H9 (cell line): ENCODE measurements around the gene POU3F4. TPM values are rescaled to one million over a fixed set of nuclear protein-coding genes. Genes with fewer than 3 reads are reported as not detected.

Source experiments
- DNase-seq: peaks from one replicate; pipeline ENCODE4 v3.0.0-alpha.2; 2017
- H2AFZ ChIP-seq: one replicate; pipeline ENCODE4 v1.6.1; 2013; ENCODE audit warnings: mild to moderate bottlenecking, low read length, control low read depth, moderate library complexity
- H2AK5ac ChIP-seq: 2 replicates; pipeline ENCODE4 v1.6.1; 2013; ENCODE audit warnings: low read length, control low read depth, mixed read lengths; ENCODE audit not compliant: insufficient read length
- H2BK120ac ChIP-seq: one replicate; pipeline ENCODE4 v1.6.1; 2013; ENCODE audit warnings: low read depth, mild to moderate bottlenecking, low read length, control low read depth, inconsistent platforms; ENCODE audit not compliant: poor library complexity, severe bottlenecking
- H2BK12ac ChIP-seq: 2 replicates; pipeline ENCODE4 v1.6.1; 2013; ENCODE audit warnings: low read length, control low read depth, mixed read lengths, low read depth; ENCODE audit not compliant: insufficient read length
- H2BK15ac ChIP-seq: 2 replicates; pipeline ENCODE4 v1.6.1; 2013; ENCODE audit warnings: low read depth, low read length, control low read depth
- H2BK20ac ChIP-seq: one replicate; pipeline ENCODE4 v1.6.1; 2013; ENCODE audit warnings: low read depth, mild to moderate bottlenecking, low read length, control low read depth, inconsistent platforms; ENCODE audit not compliant: poor library complexity, severe bottlenecking
- H2BK5ac ChIP-seq: 2 replicates; pipeline ENCODE4 v1.6.1; 2013; ENCODE audit warnings: low read length, control low read depth, mixed read lengths; ENCODE audit not compliant: insufficient read length
- H3K14ac ChIP-seq: 2 replicates; pipeline ENCODE4 v1.6.1; 2013; ENCODE audit warnings: low read length, control low read depth; ENCODE audit not compliant: insufficient read depth
- H3K18ac ChIP-seq: 2 replicates; pipeline ENCODE4 v1.6.1; 2013; ENCODE audit warnings: low read depth, mild to moderate bottlenecking, mixed read lengths, low read length, control low read depth; ENCODE audit not compliant: insufficient read length
- H3K23ac ChIP-seq: 2 replicates; pipeline ENCODE4 v1.6.1; 2013; ENCODE audit warnings: low read length, control low read depth, mixed read lengths, low read depth; ENCODE audit not compliant: insufficient read length
- H3K23me2 ChIP-seq: 2 replicates; pipeline ENCODE4 v1.6.1; 2013; ENCODE audit warnings: low read depth, mild to moderate bottlenecking, mixed read lengths, low read length, control low read depth; ENCODE audit not compliant: insufficient read length, poor library complexity, severe bottlenecking
- H3K27ac ChIP-seq: 2 replicates; pipeline ENCODE4 v1.5.1; 2013; ENCODE audit warnings: low read length, control low read depth, mixed read lengths, low read depth; ENCODE audit not compliant: insufficient read length
- H3K27me3 ChIP-seq: 2 replicates; pipeline ENCODE4 v1.6.1; 2013; ENCODE audit warnings: low read length, control low read depth, inconsistent platforms; ENCODE audit not compliant: insufficient read depth
- H3K4ac ChIP-seq: 2 replicates; pipeline ENCODE4 v1.6.1; 2013; ENCODE audit warnings: low read depth, mild to moderate bottlenecking, control low read depth, inconsistent platforms, low read length, moderate library complexity
- H3K4me1 ChIP-seq: 2 replicates; pipeline ENCODE4 v1.6.1; 2013; ENCODE audit warnings: low read length, control low read depth, inconsistent platforms; ENCODE audit not compliant: insufficient read depth
- H3K4me2 ChIP-seq: 2 replicates; pipeline ENCODE4 v1.6.1; 2013; ENCODE audit warnings: low read length, control low read depth, mixed read lengths; ENCODE audit not compliant: insufficient read length, insufficient read depth
- H3K56ac ChIP-seq: 2 replicates; pipeline ENCODE4 v1.6.1; 2013; ENCODE audit warnings: low read depth, mild to moderate bottlenecking, mixed read lengths, low read length, control low read depth; ENCODE audit not compliant: insufficient read length
- H3K79me1 ChIP-seq: 2 replicates; pipeline ENCODE4 v1.6.1; 2013; ENCODE audit warnings: low read depth, mild to moderate bottlenecking, moderate library complexity, low read length, control low read depth, inconsistent platforms; ENCODE audit not compliant: insufficient read depth, poor library complexity, severe bottlenecking
- H3K79me2 ChIP-seq: 2 replicates; pipeline ENCODE4 v1.6.1; 2013; ENCODE audit warnings: low read length, control low read depth, inconsistent platforms; ENCODE audit not compliant: insufficient read depth
- H3K9ac ChIP-seq: 2 replicates; pipeline ENCODE4 v1.6.1; 2013; ENCODE audit warnings: low read length, control low read depth, mixed read lengths; ENCODE audit not compliant: insufficient read length; ENCODE audit errors: extremely low read depth
- H3K9me3 ChIP-seq: one replicate; pipeline ENCODE4 v1.6.1; 2013; ENCODE audit warnings: low read depth, low read length, inconsistent platforms; ENCODE audit not compliant: control insufficient read depth
- H3T11ph ChIP-seq: one replicate; pipeline ENCODE4 v1.6.1; 2013; ENCODE audit warnings: mild to moderate bottlenecking, low read length, control low read depth, inconsistent platforms
- H4K20me1 ChIP-seq: one replicate; pipeline ENCODE4 v1.6.1; 2013; ENCODE audit not compliant: control insufficient read depth, insufficient read length, insufficient read depth
- H4K5ac ChIP-seq: 2 replicates; pipeline ENCODE4 v1.6.1; 2013; ENCODE audit warnings: low read depth, mild to moderate bottlenecking, mixed read lengths, low read length, control low read depth; ENCODE audit not compliant: insufficient read length
- H4K8ac ChIP-seq: replicated peaks from 2 replicates; pipeline ENCODE4 v1.6.1; 2013; ENCODE audit warnings: low read length, control low read depth, mixed read lengths, low read depth; ENCODE audit not compliant: insufficient read length
- H4K91ac ChIP-seq: 2 replicates; pipeline ENCODE4 v1.6.1; 2013; ENCODE audit warnings: low read depth, mild to moderate bottlenecking, moderate library complexity, mixed read lengths, low read length, control low read depth; ENCODE audit not compliant: insufficient read length
- H3K27ac Mint-ChIP-seq, 3 experiments: 2 replicates in 2 of 3; 3 replicates in 1 of 3; pipeline ENCODE4 v1.8.0; 2020 to 2021; ENCODE audit warnings: mixed read lengths in 3 of 3, mild to moderate bottlenecking in 1 of 3, moderate library complexity in 1 of 3
- H3K27me3 Mint-ChIP-seq: 2 replicates; pipeline ENCODE4 v1.8.0; 2021; ENCODE audit warnings: low read depth, mild to moderate bottlenecking, moderate library complexity, mixed read lengths
- H3K36me3 Mint-ChIP-seq, 3 experiments: 2 replicates in 2 of 3; 3 replicates in 1 of 3; pipeline ENCODE4 v1.8.0; 2020 to 2021; ENCODE audit warnings: low read depth in 3 of 3, mixed read lengths in 3 of 3; ENCODE audit not compliant: insufficient read depth in 1 of 3
- H3K4me1 Mint-ChIP-seq, 2 experiments: 2 replicates each; pipeline ENCODE4 v1.8.0; 2020; ENCODE audit warnings: mixed read lengths in 2 of 2
- H3K4me3 Mint-ChIP-seq, 2 experiments: 2 replicates in 1 of 2; 3 replicates in 1 of 2; pipeline ENCODE4 v1.8.0; 2020 to 2021; ENCODE audit warnings: mild to moderate bottlenecking in 2 of 2, mixed read lengths in 2 of 2, moderate library complexity in 1 of 2
- H3K9me3 Mint-ChIP-seq, 2 experiments: 2 replicates in 1 of 2; 3 replicates in 1 of 2; pipeline ENCODE4 v1.8.0; 2020; ENCODE audit warnings: mild to moderate bottlenecking in 2 of 2, mixed read lengths in 2 of 2, moderate library complexity in 1 of 2
- CTCF ChIP-seq: fragments of 200-600 bp; sonication (generic); conservative IDR thresholded peaks from 3 replicates; pipeline ENCODE4 v1.8.0; 2021; ENCODE audit warnings: antibody characterized with exemption, mild to moderate bottlenecking
- WGBS: extraction: QIAGEN DNeasy Blood & Tissue Kit; methylation state at CpG from one replicate; pipeline ENCODE4 v1.1.7; 2013; ENCODE audit warnings: missing lambda C conversion rate, low lambda C conversion rate, mixed read lengths; ENCODE audit not compliant: insufficient read length; ENCODE audit errors: extremely low coverage; 5-methylcytosine and 5-hydroxymethylcytosine counted together
- total RNA-seq: library from RNA; stranded (reverse); gene quantifications from 2 replicates; pipeline ENCODE4 v1.2.1, GENCODE V29; 2021

The POU3F4 gene
- total RNA-seq, 1 experiment from 2014 or later: 0.35 TPM

GRCh38 chrX:83535417-83536196 lies 27.5 kb downstream of the POU3F4 start:
- no peaks in the 10 kb centered on the region; a peak in 2 of 7 replicates for H3K36me3 Mint-ChIP-seq
- H3K4me3 Mint-ChIP-seq: no peak overlapping the region
- Histone ChIP-seq H3T11ph (no peak overlapping the region), H2BK15ac (no peak overlapping the region), H2BK5ac (no peak overlapping the region), H2AFZ (no peak overlapping the region), H2AK5ac (no peak overlapping the region), H3K79me2 (no peaks in the 10 kb centered on the region), H4K20me1 (no peaks in the 10 kb centered on the region), H3K18ac (no peak overlapping the region), H3K56ac (no peak overlapping the region), H3K27ac (no peak overlapping the region), H4K8ac (no peak overlapping the region), H3K4me2 (no peak overlapping the region), H2BK120ac (no peak overlapping the region), H2BK12ac (no peak overlapping the region), H3K23ac (no peak overlapping the region), H3K23me2 (no peaks in the 10 kb centered on the region), H2BK20ac (no peak overlapping the region), H3K4me1 (no peaks in the 10 kb centered on the region), H3K14ac (no peak overlapping the region), H3K9ac (no peak overlapping the region), H4K91ac (no peak overlapping the region), H3K9me3 (peaks cover 58% of the 10 kb centered on the region), H4K5ac (no peak overlapping the region), H3K79me1 (no peaks in the 10 kb centered on the region), H3K27me3 (no peaks in the 10 kb centered on the region), H3K4ac (no peak overlapping the region)
- H3K4me1 Mint-ChIP-seq: peaks cover 0 to 3% of the 10 kb centered on the region in 2 experiments; a peak in 1 of 4 replicates
- no peak overlapping the region for H3K27ac Mint-ChIP-seq
- H3K27me3 Mint-ChIP-seq: no peaks in the 10 kb centered on the region
- peaks cover 54 to 62% of the 10 kb centered on the region in 2 experiments for H3K9me3 Mint-ChIP-seq
- no peak for TF ChIP-seq CTCF
- no CpG with 5 or more reads among the region's 7 CpGs for WGBS
- DNase-seq: no peak
